Thoracic aorta (tissue), 2 donors: ENCODE data around the gene PRMT7. TPM values are rescaled to one million over a fixed set of nuclear protein-coding genes. Genes with fewer than 3 reads are reported as not detected.

Experiments
- ATAC-seq: fragments of 150-250 bp; one replicate; pipeline ENCODE4 v1.8.0; 2017; ENCODE audit warnings: low read depth; ENCODE audit not compliant: insufficient number of reproducible peaks, low FRiP score
- DNase-seq: peaks from one replicate; pipeline ENCODE4 v3.0.0-alpha.2; 2020; ENCODE audit warnings: low spot score
- H3K27ac ChIP-seq, 2 donors: fragments of 200-600 bp; sonication (generic); 1 replicate in 1 of 2; 2 replicates in 1 of 2; pipeline ENCODE4 v1.5.1; 2016; ENCODE audit warnings: mild to moderate bottlenecking in 2 of 2, moderate library complexity in 2 of 2
- H3K27me3 ChIP-seq: fragments of 200-600 bp; sonication (generic); replicated peaks from 2 replicates; pipeline ENCODE4 v1.6.0; 2016; ENCODE audit warnings: mild to moderate bottlenecking; ENCODE audit not compliant: insufficient read depth
- H3K36me3 ChIP-seq: fragments of 200-600 bp; sonication (generic); one replicate; pipeline ENCODE4 v1.5.1; 2016
- H3K4me1 ChIP-seq, 2 donors: fragments of 200-600 bp; sonication (generic); 1 replicate in 1 of 2; 2 replicates in 1 of 2; pipeline versions ENCODE4 v1.5.1 to v1.6.0; 2016; ENCODE audit warnings: low read depth in 2 of 2, mild to moderate bottlenecking in 1 of 2; ENCODE audit not compliant: control insufficient read depth in 1 of 2
- H3K4me3 ChIP-seq: fragments of 200-600 bp; sonication (generic); 2 replicates; pipeline ENCODE4 v1.5.1; 2016; ENCODE audit warnings: mild to moderate bottlenecking
- H3K9me3 ChIP-seq: fragments of 200-600 bp; sonication (generic); 2 replicates; pipeline ENCODE4 v1.5.1; 2016
- total RNA-seq, 2 donors: library from RNA; depleted of rRNA; stranded (reverse); fragments of >200 nt; gene quantifications; one replicate each; pipeline versions ENCODE4 v1.1.0 to v1.2.3, GENCODE V29; 2016
- TF ChIP-seq, protein P1 (sequence below): fragments of 200-600 bp; sonication (generic); IDR thresholded peaks from one replicate; pipeline ENCODE4 v1.5.1; 2019; ENCODE audit warnings: antibody characterized with exemption

PRMT7 gene
- total RNA-seq, 2 donors from 2014 or later, result 46.6 to 74.2 TPM

GRCh38 chr16:68296291-68296690 lies 14.5 kb upstream of the PRMT7 start:
- Histone ChIP-seq H3K27ac (no peak overlapping the region), H3K9me3 (no peaks in the 10 kb centered on the region), H3K36me3 (peaks cover 72% of the 10 kb centered on the region), H3K4me3 (no peak overlapping the region), H3K4me1 (peaks cover 0 to 14% of the 10 kb centered on the region in 2 donors), H3K27me3 (no peaks in the 10 kb centered on the region)
- DNase-seq (no peak), ATAC-seq (no peak)
- TF ChIP-seq, protein P1, sequence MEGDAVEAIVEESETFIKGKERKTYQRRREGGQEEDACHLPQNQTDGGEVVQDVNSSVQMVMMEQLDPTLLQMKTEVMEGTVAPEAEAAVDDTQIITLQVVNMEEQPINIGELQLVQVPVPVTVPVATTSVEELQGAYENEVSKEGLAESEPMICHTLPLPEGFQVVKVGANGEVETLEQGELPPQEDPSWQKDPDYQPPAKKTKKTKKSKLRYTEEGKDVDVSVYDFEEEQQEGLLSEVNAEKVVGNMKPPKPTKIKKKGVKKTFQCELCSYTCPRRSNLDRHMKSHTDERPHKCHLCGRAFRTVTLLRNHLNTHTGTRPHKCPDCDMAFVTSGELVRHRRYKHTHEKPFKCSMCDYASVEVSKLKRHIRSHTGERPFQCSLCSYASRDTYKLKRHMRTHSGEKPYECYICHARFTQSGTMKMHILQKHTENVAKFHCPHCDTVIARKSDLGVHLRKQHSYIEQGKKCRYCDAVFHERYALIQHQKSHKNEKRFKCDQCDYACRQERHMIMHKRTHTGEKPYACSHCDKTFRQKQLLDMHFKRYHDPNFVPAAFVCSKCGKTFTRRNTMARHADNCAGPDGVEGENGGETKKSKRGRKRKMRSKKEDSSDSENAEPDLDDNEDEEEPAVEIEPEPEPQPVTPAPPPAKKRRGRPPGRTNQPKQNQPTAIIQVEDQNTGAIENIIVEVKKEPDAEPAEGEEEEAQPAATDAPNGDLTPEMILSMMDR, result no peak

- no peak for DNase-seq
- Histone ChIP-seq H3K27me3 (no peaks in the 10 kb centered on the region), H3K4me1 (peaks cover 0 to 14% of the 10 kb centered on the region in 2 donors), H3K36me3 (peaks cover 68% of the 10 kb centered on the region), H3K4me3 (no peak overlapping the region), H3K9me3 (no peaks in the 10 kb centered on the region), H3K27ac (no peak overlapping the region)
- no peak for ATAC-seq
- TF ChIP-seq, protein P1, result no peak
Observed at GRCh38 chr16:68296693-68297092, 14.1 kb upstream of the PRMT7 start.

DNA sequence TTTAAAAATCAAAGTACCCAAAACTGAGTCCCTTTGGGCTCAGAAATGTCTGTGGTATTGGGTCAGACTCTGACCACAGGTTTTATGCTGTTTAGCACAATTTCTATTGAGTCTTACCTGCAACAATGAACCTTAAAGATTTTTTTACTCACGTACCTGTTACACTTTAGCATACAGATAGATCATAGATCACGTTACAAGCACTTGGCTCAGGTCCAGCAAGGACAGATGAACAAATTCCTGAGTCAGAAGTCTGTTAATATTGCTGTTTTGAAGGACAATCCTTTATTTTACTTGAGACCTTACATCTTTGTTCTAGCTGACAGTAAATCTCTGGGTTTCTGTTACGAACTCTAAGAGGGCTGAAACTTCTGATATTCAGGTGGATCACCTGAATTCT lies 12.9 kb upstream of the PRMT7 start:
- Histone ChIP-seq H3K4me1 (peaks cover 0 to 14% of the 10 kb centered on the region in 2 donors), H3K27me3 (no peaks in the 10 kb centered on the region), H3K27ac (no peak overlapping the region), H3K9me3 (no peaks in the 10 kb centered on the region), H3K4me3 (no peak overlapping the region), H3K36me3 (peaks cover 69% of the 10 kb centered on the region)
- TF ChIP-seq, protein P1, result no peak
- no peak for DNase-seq
- no peak for ATAC-seq

- DNase-seq (no peak), ATAC-seq (no peak)
- Histone ChIP-seq H3K27ac (peak overlapping the region in 1 of 2 donors; percentile 40), H3K4me1 (peaks cover 0 to 14% of the 10 kb centered on the region in 2 donors), H3K4me3 (no peak overlapping the region), H3K9me3 (no peaks in the 10 kb centered on the region), H3K27me3 (no peaks in the 10 kb centered on the region), H3K36me3 (peaks cover 65% of the 10 kb centered on the region)
- TF ChIP-seq, protein P1, result no peak
Observed at GRCh38 chr16:68298312-68298711, 12.5 kb upstream of the PRMT7 start.

- Histone ChIP-seq H3K36me3 (peaks cover 61% of the 10 kb centered on the region), H3K9me3 (no peaks in the 10 kb centered on the region), H3K27ac (peak overlapping the region; percentile 28 to 40), H3K4me3 (no peak overlapping the region), H3K27me3 (no peaks in the 10 kb centered on the region), H3K4me1 (peaks cover 0 to 14% of the 10 kb centered on the region in 2 donors)
- DNase-seq, result no peak
- TF ChIP-seq, protein P1, result no peak
- no peak for ATAC-seq
Observed at GRCh38 chr16:68298907-68299561, 11.8 kb upstream of the PRMT7 start.
